ENCODE results near the gene ADAD2.

GRCh38 chr16:84243732-84244131 is 52.8 kb downstream of the ADAD2 start:
- no peak for TF ChIP-seq ZFX (IDR thresholded peaks at IDR 0.05; ENCODE audit: borderline replicate concordance)
- no peak for TF ChIP-seq CTCF (IDR thresholded peaks at IDR 0.05)

Data from 22Rv1 (cell line).